Activated CD8-positive, alpha-beta T cell treated with anti-CD3 and anti-CD28 coated beads for 36 hours (primary cell): Measurements from ENCODE around the gene EPB41L2. TPM values are rescaled to one million over a fixed set of nuclear protein-coding genes. Genes with fewer than 3 reads are reported as not detected.

ENCODE experiments used
- ATAC-seq: fragments of 200-7000 bp; cut with Tn5 transposase; one replicate; pipeline ENCODE4 v1.10.0; 2021; ENCODE audit warnings: mild to moderate bottlenecking, moderate library complexity
- CTCF ChIA-PET: fragments of 350-600 bp; sonication (Branson Sonifier 250); formaldehyde crosslinking; loops from one replicate; lab custom pipeline; 2021; ENCODE audit warnings: antibody characterized with exemption; lab: Charles Lee
- POLR2A ChIA-PET: fragments of 350-600 bp; sonication (Branson Sonifier 250); formaldehyde crosslinking; loops from one replicate; lab custom pipeline; 2021; ENCODE audit warnings: antibody characterized with exemption; lab: Charles Lee
- DNase-seq: peaks from one replicate; pipeline ENCODE4 v3.0.0-alpha.2; 2020
- H3K27ac Mint-ChIP-seq: one replicate; pipeline ENCODE4 v1.8.0; 2021; ENCODE audit warnings: mild to moderate bottlenecking, mixed read lengths
- H3K27me3 Mint-ChIP-seq: one replicate; pipeline ENCODE4 v1.8.0; 2021; ENCODE audit warnings: mixed read lengths
- H3K36me3 Mint-ChIP-seq: one replicate; pipeline ENCODE4 v1.8.0; 2021; ENCODE audit warnings: low read depth, mixed read lengths
- H3K4me1 Mint-ChIP-seq: one replicate; pipeline ENCODE4 v1.8.0; 2021; ENCODE audit warnings: low read depth, mixed read lengths
- H3K4me3 Mint-ChIP-seq: one replicate; pipeline ENCODE4 v1.8.0; 2021; ENCODE audit warnings: mild to moderate bottlenecking, moderate library complexity, mixed read lengths
- H3K9me3 Mint-ChIP-seq: one replicate; pipeline ENCODE4 v1.8.0; 2021; ENCODE audit warnings: mixed read lengths
- CTCF ChIP-seq: fragments of 200-600 bp; IDR thresholded peaks from one replicate; pipeline ENCODE4 v1.8.0; 2022; ENCODE audit warnings: antibody characterized with exemption, mild to moderate bottlenecking
- intact Hi-C: fragments of 100-400 bp; cut with micrococcal nuclease; formaldehyde crosslinking; loops from one replicate; pipeline ENCODE4 v1.10.0; 2022
- total RNA-seq, 2 experiments: library from RNA; stranded (reverse); gene quantifications; one replicate each; pipeline ENCODE4 v1.2.3, GENCODE V29; 2021

EPB41L2 gene
- total RNA-seq, 2 experiments from 2014 or later: 30.6 to 33.3 TPM

- H3K9me3 Mint-ChIP-seq: peaks cover 2% of the 10 kb centered on the region
- no peak for DNase-seq
- CTCF ChIA-PET: interaction anchor here (1.0 kb wide), 1 partner anchor 75 kb away, joined by 4 read pairs; no protein-coding TSS in a partner anchor
- no peak for TF ChIP-seq CTCF
- no peaks in the 10 kb centered on the region for H3K27me3 Mint-ChIP-seq
- intact Hi-C loops: no loop called here
- ATAC-seq: no peak
- H3K4me1 Mint-ChIP-seq: peaks cover 4% of the 10 kb centered on the region
- H3K27ac Mint-ChIP-seq: no peak overlapping the region
- POLR2A ChIA-PET: no interaction called here
- H3K36me3 Mint-ChIP-seq: no peaks in the 10 kb centered on the region
- no peak overlapping the region for H3K4me3 Mint-ChIP-seq
Observed at GRCh38 chr6:130796313-130796905, 266.6 kb downstream of the EPB41L2 start.

GRCh38 chr6:130794738-130795137 is 268.3 kb downstream of the EPB41L2 start:
- no peaks in the 10 kb centered on the region for H3K36me3 Mint-ChIP-seq
- DNase-seq (no peak), ATAC-seq (no peak)
- ChIA-PET POLR2A (interaction anchor here (1.0 kb wide), 1 partner anchor 69 kb away, joined by 3 read pairs; no protein-coding TSS in a partner anchor), CTCF (no interaction called here)
- no peak overlapping the region for H3K27ac Mint-ChIP-seq
- peaks cover 4% of the 10 kb centered on the region for H3K4me1 Mint-ChIP-seq
- no peaks in the 10 kb centered on the region for H3K27me3 Mint-ChIP-seq
- TF ChIP-seq CTCF: no peak
- intact Hi-C loops: no loop called here
- no peak overlapping the region for H3K4me3 Mint-ChIP-seq
- H3K9me3 Mint-ChIP-seq: peaks cover 2% of the 10 kb centered on the region

DNA sequence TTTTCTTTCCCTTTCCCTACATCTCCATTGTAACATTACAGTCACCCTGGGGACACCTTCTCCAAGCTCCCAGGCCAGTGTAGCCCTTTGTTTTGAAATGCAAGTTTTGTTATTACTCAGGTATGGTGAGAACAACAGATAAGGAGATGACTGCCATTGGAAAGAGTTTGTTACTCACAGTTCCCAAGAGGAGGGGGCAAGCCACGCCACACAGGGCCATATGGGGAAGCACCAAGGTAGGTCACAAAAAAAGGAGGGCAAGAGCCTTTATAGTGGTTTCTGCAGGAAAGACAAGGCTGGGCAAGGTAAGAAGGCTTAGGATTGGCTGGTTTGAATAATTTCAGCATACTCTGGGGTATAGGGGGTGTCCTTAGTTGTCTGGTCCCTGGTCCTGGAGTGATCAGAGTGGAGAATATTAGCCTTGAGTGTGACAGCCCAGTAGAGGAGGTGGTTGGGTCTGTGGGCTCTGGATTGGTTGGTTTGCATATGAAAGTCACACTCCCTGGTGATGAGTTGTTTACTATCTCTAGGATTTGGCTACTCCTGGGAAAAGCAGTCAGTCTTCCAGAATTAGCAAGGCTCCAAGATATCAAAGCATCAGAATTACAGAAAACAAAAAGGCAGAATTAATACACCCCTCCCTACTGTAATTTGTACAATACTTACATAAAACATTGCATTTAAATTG is 268.9 kb downstream of the EPB41L2 start:
- ChIA-PET POLR2A (interaction anchor here (1.0 kb wide), 1 partner anchor 68 kb away, joined by 3 read pairs; no protein-coding TSS in a partner anchor), CTCF (no interaction called here)
- peak; percentile 34 for ATAC-seq
- DNase-seq: peak; percentile 15
- Mint-ChIP-seq H3K4me1 (peaks cover 4% of the 10 kb centered on the region), H3K4me3 (no peak overlapping the region), H3K9me3 (peaks cover 2% of the 10 kb centered on the region), H3K27me3 (no peaks in the 10 kb centered on the region), H3K27ac (no peak overlapping the region), H3K36me3 (no peaks in the 10 kb centered on the region)
- TF ChIP-seq CTCF: no peak
- intact Hi-C loops: no loop called here

Other genes with a start within 250 kb of the EPB41L2 start
- not detected for gene SMLR1, start 235.8 kb downstream of the EPB41L2 start, total RNA-seq
- 1 to 10 TPM; 6.2 to 6.5 TPM for gene AKAP7, start 72.2 kb upstream of the EPB41L2 start, total RNA-seq